ENCODE measurements around the gene TULP3.

TULP3 gene

GRCh38 chr12:2877047-2877952, 13.4 kb upstream of the TULP3 start, which contains the start of the genes FOXM1 and RHNO1:
Gene FOXM1 (minus strand): TSS chr12:2877174. CDS start chr12:2874478, 2,696 bp downstream.
Gene RHNO1 (plus strand): TSS chr12:2877223. CDS start chr12:2885367, 8,144 bp downstream.
- peak; percentile 93 for DNase-seq

DNA sequence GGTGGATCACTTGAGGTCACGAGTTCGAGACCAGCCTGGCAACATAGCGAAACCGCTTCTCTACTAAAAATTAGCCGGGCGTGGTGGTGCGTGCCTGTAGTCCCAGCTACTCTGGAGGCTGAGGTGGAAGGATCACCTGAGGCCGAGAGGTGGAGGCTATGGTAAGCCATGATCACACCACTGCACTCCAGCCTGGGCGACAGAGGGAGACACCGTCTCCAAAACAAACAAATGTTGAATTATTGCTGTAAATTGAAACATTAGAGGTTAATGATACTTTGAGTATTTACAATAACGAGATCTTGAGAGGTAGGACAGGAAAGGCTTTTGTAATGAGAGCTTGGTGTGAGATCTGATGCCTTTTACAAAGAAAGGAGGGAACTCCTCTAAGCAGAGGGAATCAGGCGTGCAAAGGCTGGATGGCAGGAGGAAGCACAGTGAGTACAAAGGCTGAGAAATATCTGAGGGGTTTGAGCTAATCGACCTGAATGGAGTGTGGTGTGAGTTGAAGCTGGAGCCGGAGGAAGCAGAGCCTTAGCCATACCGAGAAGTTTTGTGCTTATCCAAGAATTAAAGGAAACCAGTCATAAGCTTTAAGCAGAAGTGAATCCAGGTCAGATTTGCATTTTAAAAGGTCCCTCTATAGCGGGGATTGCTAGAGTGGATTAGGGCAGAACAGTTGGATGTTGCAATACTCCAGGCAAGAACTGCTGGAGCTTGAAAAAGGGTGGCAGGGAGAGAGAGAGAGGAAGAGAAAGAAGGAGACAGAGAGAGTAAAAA, 12.5 kb upstream of the TULP3 start:
- DNase-seq, result peak; percentile 39

- DNase-seq, result peak; percentile 41
Observed at GRCh38 chr12:2879853-2880252, 10.8 kb upstream of the TULP3 start.

GRCh38 chr12:2884810-2885209, 5.9 kb upstream of the TULP3 start:
- DNase-seq, result no peak

DNA sequence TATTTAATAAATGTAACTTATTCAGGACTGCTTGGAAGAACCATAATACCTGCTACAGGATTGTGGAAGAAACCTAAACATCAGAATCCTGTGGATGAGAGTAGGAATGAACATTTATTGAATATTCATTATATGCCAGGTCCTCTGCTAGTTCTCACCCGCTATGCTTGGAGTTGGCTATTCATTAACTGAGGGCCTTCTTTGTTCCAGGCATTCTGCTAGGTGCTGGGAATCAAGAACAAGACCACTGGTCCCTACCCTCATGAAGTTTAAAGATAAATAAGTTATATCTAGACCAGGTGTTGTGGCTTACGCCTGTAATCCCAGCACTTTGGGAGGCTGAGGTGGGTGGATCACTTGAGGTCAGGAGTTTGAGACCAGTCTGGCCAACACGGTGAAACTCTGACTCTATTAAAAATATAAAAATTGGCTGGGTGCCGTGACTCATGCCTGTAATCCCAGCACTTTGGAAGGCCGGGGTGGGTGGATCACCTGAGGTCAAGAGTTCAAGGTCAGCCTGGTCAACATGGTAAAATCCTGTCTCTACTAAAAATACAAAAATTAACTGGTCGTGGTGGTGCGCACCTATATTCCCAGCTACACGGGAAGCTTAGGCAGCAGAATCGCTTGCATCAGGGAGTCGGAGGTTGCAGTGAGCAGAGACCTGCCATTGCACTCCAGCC, 3.8 kb upstream of the TULP3 start:
- DNase-seq, result no peak

- DNase-seq, result no peak
Observed at GRCh38 chr12:2890001-2890387, 697 bp upstream of the TULP3 start.

- peak; percentile 27 for DNase-seq
Observed at GRCh38 chr12:2891240-2892053, 756 bp downstream of the TULP3 start.

GRCh38 chr12:2892246-2892645, 1.6 kb downstream of the TULP3 start:
- DNase-seq, result no peak

- DNase-seq, result no peak
Observed at GRCh38 chr12:2893007-2893406, 2.3 kb downstream of the TULP3 start.

GRCh38 chr12:2895051-2895451, 4.4 kb downstream of the TULP3 start:
- DNase-seq, result no peak

GRCh38 chr12:2895511-2895910, 4.8 kb downstream of the TULP3 start:
- DNase-seq, result no peak

GRCh38 chr12:2897418-2897817, 6.7 kb downstream of the TULP3 start:
- no peak for DNase-seq

DNA sequence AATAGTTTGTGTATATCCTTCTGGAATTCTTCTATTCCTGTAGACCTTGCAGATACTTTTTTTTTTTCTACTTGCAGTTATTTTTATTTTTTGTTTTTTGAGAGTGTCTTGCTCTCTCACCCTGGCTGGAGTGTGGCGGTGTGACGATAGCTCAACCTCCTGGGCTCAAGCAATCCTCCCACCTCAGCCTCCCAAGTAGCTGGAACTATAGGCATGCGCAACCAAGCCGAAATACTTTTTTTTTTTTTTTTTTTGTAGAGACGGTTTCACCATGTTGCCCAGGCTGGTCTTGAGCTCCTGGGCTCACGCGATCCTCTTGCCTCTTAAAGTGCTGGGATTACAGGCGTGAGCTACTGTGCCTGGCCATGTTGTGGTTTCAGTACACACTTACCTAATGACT, 10.0 kb downstream of the TULP3 start:
- no peak for DNase-seq

DNA sequence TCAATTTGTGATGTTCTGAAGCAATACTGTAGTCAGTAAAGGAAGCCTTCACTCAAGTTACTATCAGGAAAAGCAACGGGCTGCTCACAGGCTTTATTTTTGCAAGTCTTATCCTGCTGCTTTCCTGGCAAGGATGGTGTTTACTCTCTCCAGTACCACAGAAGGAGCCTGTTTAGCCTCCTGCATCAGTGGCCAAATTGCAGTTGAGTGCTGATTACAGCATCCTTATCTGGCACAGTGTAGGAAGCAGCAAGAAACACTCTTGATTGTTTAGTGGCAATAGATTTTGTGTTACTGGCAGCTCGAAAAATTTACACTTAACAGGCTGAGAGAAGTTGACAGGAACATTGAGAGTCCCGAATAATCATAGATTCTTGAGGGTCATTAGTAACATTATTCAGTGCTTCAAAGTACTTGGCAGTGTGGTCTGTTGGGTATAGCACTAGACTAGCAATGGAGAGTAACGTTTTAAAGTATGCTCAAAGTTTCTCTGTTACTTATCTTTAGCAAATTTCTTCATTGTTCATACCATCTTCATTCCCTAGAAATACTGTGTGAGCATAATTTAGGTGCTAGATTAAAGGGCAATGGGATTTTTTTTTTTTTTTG, 11.7 kb downstream of the TULP3 start:
- DNase-seq, result no peak

- no peak for DNase-seq
Observed at GRCh38 chr12:2904260-2904659, 13.6 kb downstream of the TULP3 start.

DNA sequence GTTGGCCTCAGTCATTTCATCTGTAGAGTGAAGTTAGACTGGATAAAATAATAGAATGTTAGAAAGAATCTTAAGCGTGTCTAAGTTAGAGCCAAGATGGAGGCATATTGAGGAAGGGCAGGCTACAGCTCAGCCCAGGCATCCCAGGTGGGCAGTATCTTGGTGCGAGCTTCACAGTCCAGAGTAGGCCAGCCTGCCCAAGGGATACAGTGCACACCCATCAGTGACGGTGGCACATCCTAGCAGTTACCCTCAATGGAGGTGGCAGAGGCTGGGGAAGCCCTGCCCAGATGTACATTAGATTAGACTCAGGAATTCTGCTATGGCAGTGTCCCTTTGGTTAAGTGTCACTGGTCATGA, 21.5 kb downstream of the TULP3 start:
- DNase-seq, result no peak

- DNase-seq, result no peak
Observed at GRCh38 chr12:2919249-2919648, 28.6 kb downstream of the TULP3 start.

- DNase-seq, result no peak
Observed at GRCh38 chr12:2922329-2922728, 31.6 kb downstream of the TULP3 start.

DNA sequence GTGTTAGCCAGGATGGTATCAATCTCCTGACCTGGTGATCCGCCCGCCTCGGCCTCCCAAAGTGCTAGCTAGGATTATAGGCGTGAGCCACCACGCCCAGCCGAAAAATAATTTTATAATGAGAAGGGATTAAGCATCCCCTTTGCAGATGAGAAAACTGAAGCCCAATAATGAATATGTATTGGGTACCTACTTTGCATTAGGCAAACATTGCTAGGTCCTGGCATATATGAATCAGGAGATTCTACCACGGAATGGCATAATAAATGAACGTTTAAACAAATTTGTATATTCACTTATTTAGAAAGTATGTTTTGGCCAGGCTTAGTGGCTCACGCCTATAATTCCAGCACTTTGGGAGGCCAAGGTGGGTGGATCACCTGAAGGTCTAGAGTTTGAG, 32.4 kb downstream of the TULP3 start:
- DNase-seq, result no peak

GRCh38 chr12:2924019-2924418, 33.3 kb downstream of the TULP3 start:
- no peak for DNase-seq

GRCh38 chr12:2925322-2925995, 34.8 kb downstream of the TULP3 start:
- DNase-seq, result peak; percentile 13

Data from activated CD4-positive, alpha-beta T cell treated with anti-CD3 and anti-CD28 coated beads, Interleukin-2, Interleukin-6, amounts not matched to agents 100 ng/mL and 50 ng/mL, durations not matched to agents 16 hours and 8 hours (primary cell).